GM19452 (cell line): Measurements from ENCODE around the gene GABRP.
"Not testable (repeated sequence)": the region's sequence is repeated elsewhere in the genome, so short reads cannot be mapped to it uniquely, and the experiment has no call there.

Experiments
- ATAC-seq: cut with Tn5 transposase; IDR thresholded peaks from one replicate; pipeline ENCODE4 v1.9.1; 2021; ENCODE audit not compliant: unreplicated experiment

GABRP gene

DNA sequence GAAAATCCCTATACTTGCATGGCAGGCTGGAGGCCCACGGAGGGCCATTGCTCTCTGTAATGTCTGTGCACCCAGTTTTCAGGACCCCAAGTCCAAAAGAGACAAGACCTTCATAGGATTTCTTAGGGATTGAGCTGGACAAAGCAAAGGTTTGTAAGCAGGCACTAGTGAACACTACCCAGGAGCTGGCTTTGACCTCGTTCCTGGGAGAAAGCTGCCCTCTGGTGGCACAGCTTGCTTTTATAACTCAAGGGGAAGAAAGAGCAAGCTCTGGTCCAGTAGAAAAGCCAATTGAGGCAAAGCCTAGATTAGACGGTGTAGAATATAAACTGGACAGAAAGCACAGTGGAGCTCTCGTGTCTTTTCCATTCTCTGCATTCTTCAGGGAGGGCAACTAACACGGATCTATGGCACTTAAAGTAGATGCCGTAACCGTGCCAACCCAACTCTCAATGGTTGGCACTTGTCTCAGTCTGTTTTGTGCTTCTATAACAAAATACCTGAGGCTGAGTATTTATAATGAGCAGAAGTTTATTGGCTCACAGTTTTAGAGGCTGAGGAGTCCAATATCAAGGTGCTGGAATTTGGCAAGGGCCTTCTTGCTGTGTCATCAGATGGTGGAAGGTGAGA lies 7.9 kb downstream of the GABRP start:
- ATAC-seq = no peak

DNA sequence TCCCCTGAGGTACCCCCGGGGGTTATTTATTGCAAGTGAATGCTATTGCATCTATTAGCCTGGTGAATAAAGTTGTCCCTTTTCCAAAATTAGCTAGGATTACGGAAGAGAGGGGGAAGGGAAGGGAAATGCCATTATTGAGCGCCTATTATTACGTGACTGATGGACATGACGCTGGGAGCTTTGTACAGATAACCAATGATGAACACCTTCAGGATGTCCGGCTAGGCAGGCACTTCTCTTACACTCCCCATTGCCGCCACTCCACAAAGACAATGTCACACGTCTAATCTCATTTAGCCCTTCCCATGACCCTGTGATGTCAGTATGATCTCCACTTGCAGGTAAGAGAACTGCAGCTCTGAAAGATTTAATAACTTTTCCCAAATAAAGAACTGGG lies 9.4 kb downstream of the GABRP start:
- ATAC-seq = no peak

DNA sequence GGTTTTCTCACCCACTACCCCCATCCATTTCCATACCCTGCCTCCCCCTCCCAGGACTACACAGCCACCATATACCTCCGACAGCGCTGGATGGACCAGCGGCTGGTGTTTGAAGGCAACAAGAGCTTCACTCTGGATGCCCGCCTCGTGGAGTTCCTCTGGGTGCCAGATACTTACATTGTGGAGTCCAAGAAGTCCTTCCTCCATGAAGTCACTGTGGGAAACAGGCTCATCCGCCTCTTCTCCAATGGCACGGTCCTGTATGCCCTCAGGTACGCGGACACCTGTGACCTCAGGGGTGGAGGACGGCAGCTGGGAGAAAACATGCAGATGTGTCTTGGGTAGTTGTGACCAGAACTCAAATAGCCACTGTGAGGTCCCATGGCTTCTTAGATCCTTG lies 11.6 kb downstream of the GABRP start:
- ATAC-seq = no peak

DNA sequence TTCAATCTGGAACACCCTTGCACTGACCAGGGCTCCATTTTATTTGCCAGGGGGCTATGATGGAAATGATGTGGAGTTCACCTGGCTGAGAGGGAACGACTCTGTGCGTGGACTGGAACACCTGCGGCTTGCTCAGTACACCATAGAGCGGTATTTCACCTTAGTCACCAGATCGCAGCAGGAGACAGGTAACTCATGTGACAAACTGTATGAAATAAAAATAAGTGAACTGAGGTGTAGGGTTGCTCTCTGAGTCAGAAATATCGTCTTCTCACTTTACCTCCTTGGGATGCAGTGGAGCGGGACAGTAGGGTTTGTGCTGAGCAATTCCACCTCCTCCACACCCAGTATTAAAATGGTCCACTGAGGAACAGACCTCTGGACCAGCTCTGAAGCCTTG lies 22.1 kb downstream of the GABRP start:
- ATAC-seq = no peak

DNA sequence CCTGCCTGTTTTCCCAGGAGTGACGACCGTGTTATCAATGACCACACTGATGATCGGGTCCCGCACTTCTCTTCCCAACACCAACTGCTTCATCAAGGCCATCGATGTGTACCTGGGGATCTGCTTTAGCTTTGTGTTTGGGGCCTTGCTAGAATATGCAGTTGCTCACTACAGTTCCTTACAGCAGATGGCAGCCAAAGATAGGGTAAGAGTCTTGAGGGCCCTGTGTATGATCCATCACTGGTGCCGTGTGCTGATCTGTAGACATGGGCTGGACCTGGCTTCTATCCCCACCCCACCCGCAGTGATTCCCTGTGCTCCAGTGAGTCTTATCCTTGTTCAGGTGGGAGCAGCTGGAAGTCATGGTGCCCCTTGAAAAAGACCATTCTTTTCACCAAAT lies 26.0 kb downstream of the GABRP start:
- ATAC-seq = no peak

DNA sequence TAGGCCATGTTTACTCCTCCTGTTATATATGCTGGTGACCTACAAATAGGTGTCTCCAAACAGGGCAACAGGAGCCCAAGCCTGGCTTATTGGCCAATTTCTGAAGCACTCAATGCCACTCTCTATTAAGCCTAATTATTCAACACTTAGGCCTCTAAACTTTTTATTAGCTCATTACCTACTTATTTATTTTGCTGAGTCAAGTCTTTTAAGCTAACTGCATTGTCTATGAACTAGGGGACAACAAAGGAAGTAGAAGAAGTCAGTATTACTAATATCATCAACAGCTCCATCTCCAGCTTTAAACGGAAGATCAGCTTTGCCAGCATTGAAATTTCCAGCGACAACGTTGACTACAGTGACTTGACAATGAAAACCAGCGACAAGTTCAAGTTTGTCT lies 28.2 kb downstream of the GABRP start:
- no peak for ATAC-seq

DNA sequence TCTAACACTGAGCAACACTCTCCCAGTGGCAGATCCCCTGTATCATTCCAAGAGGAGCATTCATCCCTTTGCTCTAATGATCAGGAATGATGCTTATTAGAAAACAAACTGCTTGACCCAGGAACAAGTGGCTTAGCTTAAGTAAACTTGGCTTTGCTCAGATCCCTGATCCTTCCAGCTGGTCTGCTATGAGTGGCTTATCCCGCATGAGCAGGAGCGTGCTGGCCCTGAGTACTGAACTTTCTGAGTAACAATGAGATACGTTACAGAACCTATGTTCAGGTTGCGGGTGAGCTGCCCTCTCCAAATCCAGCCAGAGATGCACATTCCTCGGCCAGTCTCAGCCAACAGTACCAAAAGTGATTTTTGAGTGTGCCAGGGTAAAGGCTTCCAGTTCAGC lies 29.7 kb downstream of the GABRP start:
- no peak for ATAC-seq

DNA sequence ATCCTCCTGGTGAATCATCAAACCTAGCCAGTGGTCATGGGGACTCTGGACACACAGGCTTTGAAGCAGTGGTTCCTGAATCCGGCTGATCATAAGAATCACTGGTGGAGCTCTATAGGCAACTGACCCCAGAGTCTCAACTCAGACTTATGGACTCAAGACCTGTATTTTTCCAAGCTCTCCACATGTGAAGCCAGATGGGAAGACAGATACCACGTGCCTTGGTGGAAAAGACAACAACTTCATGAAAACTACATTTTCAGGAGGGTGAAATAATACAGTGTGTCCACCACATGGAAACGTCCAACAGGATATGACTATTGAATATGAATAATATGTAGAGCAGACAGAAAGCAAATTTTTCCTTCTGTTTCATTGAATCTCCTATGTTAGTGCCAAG lies 33.7 kb downstream of the GABRP start:
- no peak for ATAC-seq

DNA sequence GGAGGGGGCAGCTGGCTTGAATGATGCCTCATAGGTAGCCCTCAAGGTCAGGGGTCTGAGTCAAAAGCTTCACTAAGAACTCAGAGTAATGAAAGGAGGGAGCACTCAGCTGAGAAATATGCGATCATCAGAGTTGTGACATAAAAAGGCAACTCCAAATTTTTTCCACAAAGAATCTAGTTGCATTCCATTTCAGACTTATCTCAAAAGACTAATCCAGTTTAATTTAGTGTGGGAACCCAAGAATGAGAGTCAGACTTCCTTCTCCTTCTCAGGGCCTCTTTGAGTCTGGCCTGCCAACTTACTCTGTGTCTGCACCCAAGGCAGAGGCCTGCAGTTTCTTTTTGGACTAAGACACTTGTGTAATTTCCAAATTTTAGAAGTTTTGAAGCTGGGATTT lies 34.7 kb downstream of the GABRP start:
- no peak for ATAC-seq

DNA sequence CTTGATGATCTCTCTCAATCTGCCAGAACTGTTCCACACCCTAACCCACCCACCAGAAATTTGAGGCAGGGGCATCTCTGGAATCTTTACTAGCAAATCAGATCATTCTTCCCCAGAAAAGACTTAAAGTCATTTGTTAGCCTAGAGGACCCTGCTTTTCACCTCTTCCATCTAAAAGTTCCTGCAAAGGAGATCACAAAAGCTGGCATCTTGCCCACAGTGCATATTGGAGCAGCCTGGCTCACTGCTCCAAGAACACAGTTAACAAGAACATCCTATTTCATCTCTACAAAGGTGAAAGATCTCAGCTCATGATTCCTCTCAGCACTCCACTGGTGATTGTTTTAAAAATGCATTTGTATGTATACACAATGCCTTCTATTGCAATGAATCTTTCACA lies 36.3 kb downstream of the GABRP start:
- ATAC-seq = no peak

DNA sequence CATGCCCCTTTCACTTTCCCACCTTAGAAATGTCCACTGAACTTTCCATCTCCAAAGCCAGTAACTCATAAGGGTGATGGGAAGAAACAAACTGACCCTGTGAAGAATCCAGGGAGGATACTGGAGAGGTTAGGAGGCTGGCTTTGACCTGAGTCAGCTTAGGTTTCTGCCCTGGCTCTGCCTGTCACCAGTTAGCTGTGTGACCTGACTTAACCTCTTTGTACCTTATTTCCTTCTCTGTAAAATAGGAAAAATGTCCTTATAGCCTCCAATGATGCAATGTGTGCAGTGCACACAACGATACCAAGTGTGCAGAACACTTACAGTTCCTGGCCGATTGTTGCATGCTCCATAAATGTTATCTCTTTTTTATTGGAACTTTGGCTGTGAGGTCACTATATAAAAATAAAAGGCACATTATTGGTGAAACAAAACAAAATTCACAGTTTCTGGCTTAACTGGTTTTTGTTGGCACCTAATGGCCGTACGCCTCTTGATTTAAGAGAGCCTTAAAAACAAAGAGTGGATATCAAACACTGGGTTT lies 37.8 kb downstream of the GABRP start:
- no peak for ATAC-seq

DNA sequence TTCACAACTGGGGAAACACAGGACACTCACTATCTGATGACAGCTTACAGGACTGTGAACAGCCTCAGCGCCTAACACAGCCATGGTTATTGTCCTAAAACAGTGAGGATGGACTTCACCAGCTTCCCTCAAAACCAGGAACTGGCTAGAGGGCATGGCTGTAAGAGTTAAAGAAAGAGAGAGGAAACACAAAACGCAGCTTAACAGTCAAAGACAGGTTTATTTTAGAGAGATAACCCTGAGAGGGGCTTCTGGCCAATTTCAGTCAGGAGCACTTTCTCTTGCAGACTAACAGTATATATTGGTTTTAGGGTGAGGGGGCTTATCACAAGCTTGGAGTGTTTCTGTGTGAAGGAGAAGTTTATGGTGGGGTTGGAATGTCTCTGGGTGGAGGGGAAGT lies 42.6 kb downstream of the GABRP start:
- no peak for ATAC-seq

DNA sequence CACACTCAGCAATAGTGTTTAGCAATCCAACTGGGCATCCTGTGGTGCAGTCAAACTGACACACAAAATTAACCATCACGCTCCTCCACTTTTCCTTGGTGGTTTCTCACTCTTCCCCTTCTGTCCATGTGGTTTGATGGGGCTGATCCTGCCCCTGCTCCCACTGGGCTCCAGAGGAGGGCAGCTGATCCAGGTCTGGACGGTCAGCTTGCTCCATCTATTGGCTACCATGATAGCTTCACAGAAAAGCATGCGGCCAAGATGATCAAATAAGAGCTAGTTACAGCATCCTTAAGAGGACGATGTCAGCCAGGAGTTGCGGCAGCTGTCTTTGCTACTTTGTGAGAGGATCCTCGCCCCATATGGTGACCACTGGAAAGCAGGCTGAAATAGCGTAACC lies 48.7 kb downstream of the GABRP start:
- ATAC-seq = no peak

DNA sequence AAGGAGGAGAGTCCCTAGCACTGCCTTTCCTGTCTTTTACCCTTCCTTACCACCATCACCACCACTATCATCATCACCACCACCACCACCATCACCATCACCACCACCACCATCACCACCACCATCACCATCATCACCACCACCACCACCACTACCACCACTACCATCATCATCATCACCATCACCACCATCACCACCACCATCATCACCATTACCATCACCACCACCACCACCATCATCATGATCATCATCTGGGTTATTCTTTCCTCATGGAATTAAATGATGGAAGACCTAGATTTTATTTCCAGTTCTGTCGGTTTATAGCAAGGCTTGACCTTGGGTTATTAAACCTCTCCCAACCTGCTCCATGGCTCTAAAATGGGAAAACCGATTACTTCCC lies 50.5 kb downstream of the GABRP start:
- ATAC-seq = not testable (repeated sequence)

DNA sequence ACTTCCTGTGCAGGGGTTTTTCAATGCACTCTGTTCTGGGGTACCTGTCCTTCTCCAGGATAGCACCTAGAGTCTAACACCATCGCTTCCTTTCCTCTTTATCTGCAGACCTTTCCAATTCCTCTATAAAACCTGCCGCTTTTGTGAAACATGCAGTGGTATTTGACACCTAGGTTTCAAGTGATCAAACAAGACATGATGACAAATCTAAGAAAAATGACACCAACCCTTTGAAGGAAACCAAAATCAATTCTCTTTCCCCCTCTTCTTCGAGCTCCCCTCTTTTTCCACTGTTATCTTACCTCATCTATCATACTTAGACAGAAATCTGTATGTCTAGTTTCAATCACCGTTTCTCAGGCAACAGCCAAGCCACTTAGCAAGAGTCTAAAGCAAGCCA lies 52.7 kb downstream of the GABRP start:
- ATAC-seq = no peak

DNA sequence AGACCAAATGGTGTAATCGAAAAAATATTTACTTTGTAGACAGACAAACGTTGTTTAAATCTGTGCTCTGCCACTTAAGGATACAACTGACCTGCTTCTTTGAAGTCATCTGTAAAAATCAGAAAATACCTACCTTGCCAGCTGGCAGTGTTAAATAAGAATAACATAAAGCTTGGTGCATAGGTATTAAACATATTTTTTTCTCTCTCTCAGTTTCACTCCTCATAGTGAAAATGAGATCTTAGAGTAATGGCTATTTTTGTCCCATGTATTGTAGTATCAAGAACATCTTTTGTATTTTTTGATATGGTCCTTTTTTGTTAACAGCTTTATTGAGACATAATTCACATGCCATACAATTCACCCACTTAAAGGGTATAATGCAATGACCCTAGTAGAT lies 60.3 kb downstream of the GABRP start:
- no peak for ATAC-seq

DNA sequence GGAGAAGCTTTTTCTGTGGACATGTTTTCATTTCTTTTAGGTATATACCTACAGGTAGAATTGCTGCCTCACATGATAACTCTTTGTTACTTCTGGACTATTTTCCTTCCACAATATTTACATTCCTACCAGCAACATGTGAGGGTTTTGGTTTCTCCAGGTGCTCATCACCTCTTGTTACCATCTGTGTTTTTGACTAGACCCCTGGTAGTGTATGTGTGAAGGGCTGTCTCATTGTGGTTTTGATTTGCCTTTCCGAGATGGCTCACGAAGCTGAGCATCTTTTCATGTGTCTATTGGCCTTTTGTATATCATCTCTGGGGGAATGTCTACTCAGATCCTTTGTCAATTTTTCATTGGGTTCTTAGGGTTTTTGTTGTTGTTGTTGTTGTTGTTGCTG lies 61.1 kb downstream of the GABRP start:
- no peak for ATAC-seq

DNA sequence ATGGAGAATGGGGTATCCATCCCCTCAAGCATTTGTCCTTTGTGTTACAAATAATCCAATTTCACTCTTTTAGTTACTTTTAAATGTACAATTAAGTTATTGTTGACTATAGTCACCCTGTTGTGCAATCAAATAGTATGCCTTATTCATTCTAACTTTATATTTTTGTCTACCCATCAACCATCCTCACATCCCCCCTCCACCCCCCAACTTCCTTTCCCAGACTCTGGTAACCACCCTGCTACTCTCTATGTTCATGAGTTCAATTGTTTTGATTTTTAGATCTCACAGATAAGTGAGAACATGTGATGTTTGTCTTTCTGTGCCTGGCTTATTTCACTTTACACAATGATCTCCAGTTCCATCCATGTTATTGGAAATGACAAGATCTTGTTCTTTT lies 62.9 kb downstream of the GABRP start:
- ATAC-seq = no peak

DNA sequence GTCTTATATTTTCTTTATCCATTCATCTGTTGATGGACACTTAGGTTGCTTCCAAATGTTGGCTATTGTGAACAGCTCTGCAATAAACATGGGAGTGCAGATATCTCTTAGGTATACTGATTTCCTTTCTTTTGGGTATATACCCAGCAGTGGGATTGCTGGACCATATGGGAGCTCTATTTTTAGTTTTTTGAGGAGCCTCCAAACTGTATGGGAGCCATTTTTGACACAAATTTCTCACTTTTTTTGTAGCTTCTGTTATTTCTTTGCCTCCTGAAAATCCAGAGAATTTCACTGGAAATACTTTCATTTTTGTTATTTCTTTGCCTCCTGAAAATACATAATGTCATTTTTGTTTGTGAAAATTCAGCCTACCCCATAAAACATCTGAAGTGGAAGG lies 63.3 kb downstream of the GABRP start:
- no peak for ATAC-seq

DNA sequence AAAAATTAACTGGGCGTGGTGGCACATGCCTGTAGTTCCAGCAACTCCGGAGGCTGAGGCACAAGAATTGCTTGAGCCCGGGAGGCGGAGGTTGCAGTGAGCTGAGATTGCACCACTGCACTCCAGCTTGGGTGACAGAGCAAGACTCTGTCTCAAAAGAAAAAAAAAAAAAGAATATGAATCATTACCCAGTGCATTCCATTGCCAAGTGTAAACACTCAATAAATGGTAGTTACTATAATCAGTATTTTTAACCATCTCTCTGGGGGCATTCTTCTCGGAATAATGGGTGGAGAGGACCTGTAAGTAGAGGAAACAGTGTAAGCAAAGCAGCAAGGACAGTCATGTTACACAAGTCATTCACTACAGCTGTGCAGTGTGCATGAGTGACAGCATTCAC lies 64.5 kb downstream of the GABRP start:
- no peak for ATAC-seq

DNA sequence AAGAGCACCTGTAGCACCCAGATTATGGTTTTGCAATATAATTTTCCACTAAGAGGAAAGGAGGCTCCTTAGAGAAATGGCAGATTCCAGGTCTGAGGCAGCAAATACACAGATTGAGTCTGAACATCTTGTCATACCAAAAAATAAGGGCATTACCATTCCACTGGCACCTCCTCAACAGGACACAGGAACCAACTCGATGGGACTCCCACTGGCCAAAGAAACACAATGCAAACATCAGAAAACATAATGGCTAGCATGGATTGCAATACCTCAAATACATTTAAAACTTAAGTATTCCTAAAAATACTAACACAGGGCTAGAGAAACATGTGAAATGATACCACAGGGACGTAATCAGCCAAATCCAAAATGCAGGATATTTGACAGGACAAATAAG lies 65.8 kb downstream of the GABRP start:
- ATAC-seq = no peak

DNA sequence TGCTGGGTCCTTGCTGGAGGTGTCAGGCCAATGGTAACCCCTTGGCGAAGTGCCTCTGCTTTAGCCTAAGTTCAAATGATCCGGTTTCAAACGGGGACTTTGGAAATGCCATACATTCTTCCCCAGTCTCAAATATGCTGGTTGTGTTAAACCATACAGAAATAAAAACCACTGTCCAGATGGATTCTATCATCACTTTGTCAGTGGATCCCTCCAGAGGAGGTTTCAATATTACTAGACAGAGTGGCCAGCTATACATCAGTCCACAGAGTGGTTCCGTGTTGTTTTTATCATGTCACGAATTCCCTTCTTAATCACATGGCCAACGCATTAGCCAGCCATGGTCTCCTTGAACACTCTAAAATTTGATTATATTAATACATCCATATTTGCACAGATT lies 71.0 kb downstream of the GABRP start:
- ATAC-seq = no peak

DNA sequence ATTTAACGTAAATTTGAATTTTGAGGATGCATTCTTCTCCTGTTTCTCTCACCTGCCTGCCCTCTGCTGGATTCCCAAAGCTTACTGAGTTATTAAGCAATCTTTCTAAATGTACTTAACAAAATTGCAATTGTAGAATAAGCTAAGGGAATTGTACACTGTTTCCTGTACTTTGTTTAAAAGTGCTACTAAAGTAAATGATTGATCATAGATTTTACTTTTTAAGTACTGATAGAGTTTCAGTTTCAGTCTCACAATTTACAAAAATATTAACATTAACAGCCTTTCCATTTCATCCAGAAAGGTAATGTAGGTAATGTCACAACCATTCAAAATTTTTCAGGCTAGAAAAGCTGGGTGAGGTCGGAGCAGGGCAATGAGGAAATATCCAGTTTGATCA lies 73.5 kb downstream of the GABRP start:
- ATAC-seq = no peak

DNA sequence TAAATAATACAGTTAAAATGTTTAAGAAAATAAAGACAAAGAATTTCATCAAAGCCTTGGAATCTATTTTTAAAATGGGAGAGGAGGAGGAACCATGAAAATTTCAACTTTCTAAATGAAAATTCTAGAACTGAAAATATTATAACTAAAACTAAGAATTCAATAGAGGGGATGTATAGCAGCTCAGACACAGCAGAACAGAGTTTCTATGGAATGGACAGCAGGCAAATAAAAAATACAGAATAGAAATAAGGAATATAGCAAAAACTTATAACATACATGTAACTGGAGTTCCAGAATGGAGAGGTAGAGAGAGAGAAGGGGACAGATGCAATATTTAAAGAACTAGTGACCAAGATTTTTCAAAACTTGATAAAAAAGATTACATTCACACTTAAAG lies 76.9 kb downstream of the GABRP start:
- no peak for ATAC-seq
